GM12873 (cell line): ENCODE results near the gene QRICH2.

Experiments used
- TF ChIP-seq, protein P1 (sequence below): IDR thresholded peaks from 2 replicates; pipeline ENCODE4 v1.5.1; 2012; ENCODE audit warnings: low read depth, mild to moderate bottlenecking, moderate library complexity, low read length, control low read depth; ENCODE audit not compliant: insufficient read depth; ENCODE audit errors: missing control alignments

The QRICH2 gene

GRCh38 chr17:76318586-76318985 is 10.5 kb upstream of the QRICH2 start:
- TF ChIP-seq, protein P1, sequence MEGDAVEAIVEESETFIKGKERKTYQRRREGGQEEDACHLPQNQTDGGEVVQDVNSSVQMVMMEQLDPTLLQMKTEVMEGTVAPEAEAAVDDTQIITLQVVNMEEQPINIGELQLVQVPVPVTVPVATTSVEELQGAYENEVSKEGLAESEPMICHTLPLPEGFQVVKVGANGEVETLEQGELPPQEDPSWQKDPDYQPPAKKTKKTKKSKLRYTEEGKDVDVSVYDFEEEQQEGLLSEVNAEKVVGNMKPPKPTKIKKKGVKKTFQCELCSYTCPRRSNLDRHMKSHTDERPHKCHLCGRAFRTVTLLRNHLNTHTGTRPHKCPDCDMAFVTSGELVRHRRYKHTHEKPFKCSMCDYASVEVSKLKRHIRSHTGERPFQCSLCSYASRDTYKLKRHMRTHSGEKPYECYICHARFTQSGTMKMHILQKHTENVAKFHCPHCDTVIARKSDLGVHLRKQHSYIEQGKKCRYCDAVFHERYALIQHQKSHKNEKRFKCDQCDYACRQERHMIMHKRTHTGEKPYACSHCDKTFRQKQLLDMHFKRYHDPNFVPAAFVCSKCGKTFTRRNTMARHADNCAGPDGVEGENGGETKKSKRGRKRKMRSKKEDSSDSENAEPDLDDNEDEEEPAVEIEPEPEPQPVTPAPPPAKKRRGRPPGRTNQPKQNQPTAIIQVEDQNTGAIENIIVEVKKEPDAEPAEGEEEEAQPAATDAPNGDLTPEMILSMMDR: no peak

DNA sequence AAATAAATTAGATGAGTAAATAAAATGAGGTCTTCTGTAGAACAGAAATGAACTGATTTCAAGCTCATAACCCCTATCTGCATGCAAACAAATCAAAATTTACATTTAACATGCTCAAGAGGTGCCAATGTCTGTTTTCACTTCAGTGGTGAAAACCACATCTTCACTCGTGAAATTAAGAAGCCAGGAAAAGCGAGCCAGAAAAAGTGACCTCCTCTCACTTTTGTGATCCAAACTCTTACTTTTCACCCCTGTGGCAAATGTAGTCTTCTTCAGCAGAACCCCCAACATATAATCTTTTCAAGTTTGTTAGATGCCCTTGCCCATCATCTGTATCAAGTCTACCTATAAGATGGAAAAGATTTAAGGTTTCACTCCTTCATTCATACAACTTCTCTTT is 9.5 kb upstream of the QRICH2 start:
- TF ChIP-seq, protein P1: no peak

DNA sequence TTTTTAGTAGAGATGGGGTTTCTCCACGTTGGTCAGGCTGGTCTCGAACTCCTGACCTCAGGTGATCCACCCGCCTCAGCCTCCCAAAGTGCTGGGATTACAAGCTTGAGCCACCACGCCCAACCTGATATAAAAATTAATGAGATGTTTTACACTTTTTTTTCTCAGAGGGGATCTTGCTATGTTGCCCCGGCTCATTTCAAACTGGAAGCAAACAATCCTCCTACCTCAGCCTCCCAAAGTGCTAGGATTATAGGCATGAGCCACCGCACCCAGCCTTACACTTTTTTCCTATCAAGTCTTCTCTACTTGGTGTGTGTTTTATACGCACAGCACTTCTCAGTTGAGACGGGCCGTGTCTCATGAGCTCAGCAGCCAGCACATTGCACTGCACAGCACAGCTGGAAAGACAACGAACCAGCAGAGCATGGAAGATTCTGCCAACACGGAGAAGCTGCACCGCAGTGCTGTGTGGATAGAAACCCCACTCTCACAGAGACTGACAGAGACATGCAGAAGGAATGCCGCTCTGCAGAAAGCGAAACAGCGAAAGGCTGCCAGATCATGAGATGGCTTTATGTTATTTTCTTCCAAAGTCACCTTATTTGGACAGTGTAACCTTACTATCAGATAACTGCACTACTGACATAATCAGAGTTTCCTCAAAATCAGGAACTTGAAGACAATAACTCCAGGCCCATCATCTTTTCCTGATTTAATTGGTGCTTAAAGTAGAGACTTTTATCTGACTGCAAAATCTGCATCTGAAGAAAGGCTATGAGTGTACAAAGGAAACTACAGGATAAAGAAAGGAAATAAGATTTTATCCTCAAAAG is 6.5 kb upstream of the QRICH2 start:
- TF ChIP-seq, protein P1: no peak

GRCh38 chr17:76312735-76313134 is 4.7 kb upstream of the QRICH2 start:
- TF ChIP-seq, protein P1: no peak

- TF ChIP-seq, protein P1: no peak
Measured at GRCh38 chr17:76309461-76309860, 1.4 kb upstream of the QRICH2 start.

DNA sequence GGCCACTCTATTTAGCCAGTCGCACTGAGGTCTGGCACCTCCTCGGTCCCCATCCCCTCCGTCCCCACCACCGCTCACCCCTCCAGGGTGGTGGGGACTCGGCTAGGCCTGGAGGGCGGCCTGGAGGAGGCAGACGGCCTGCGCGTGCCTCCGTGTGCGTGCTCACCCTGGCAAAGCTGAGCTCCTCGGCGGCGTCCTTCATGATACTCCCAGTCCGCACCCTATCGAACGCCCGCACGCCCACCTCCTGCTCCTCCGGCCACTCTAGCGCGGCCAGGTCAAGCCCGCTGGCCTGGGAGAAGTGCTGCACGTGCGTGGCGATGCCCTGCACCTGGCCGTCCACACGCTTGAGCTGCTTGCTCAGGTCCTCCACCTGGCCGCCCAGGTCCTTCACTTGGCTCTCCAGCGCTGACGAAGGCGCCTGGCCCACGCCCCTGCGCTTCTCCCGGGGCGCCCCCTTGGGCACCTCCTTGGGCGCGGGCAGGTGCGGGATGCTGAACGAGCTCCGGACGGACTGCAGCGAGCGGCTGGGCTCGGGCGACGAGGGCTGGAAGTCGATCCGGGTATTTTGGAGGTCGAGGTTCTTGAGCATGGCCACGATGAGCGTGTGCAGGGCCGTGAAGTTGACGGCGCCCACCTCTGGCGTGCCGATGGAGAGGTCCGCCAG is 644 bp downstream of the QRICH2 start:
- TF ChIP-seq, protein P1: no peak
